Skeletal muscle tissue (tissue), 4 donors: ENCODE data around the gene DNAJC4. TPM values are rescaled to one million over a fixed set of nuclear protein-coding genes. Genes with fewer than 3 reads are reported as not detected.

ENCODE experiments used
- H3K27ac ChIP-seq: one replicate; pipeline ENCODE4 v1.7.0; 2013; ENCODE audit warnings: mild to moderate bottlenecking, low read depth, low read length, inconsistent platforms
- H3K27me3 ChIP-seq, 3 donors: one replicate each; pipeline ENCODE4 v1.7.0; 2013; ENCODE audit warnings: low read length in 3 of 3; ENCODE audit not compliant: control insufficient read depth in 3 of 3, insufficient read depth in 3 of 3
- H3K36me3 ChIP-seq, 3 donors: one replicate each; pipeline ENCODE4 v1.7.0; 2013; ENCODE audit warnings: low read length in 3 of 3; ENCODE audit not compliant: control insufficient read depth in 3 of 3, insufficient read depth in 3 of 3
- H3K4me1 ChIP-seq, 3 donors: one replicate each; pipeline ENCODE4 v1.7.0; 2013; ENCODE audit warnings: low read length in 3 of 3, mild to moderate bottlenecking in 3 of 3; ENCODE audit not compliant: control insufficient read depth in 3 of 3, insufficient read depth in 3 of 3
- H3K4me3 ChIP-seq, 3 donors: one replicate each; pipeline ENCODE4 v1.7.0; 2013; ENCODE audit warnings: low read length in 3 of 3
- H3K9ac ChIP-seq, 3 donors: one replicate each; pipeline ENCODE4 v1.7.0; 2013; ENCODE audit warnings: low read length in 3 of 3, mild to moderate bottlenecking in 3 of 3, moderate library complexity in 2 of 3, low read depth in 1 of 3
- H3K9me3 ChIP-seq, 3 donors: one replicate each; pipeline ENCODE4 v1.7.0; 2013; ENCODE audit warnings: low read length in 3 of 3; ENCODE audit not compliant: control insufficient read depth in 3 of 3
- total RNA-seq: library from RNA; depleted of rRNA; stranded (reverse); fragments of >200 nt; gene quantifications from one replicate; pipeline ENCODE4 v1.2.3, GENCODE V29; 2014
- donor health status: Osteomylitis.

The DNAJC4 gene
- total RNA-seq, 1 donor from 2014 or later: 18.8 TPM

DNA sequence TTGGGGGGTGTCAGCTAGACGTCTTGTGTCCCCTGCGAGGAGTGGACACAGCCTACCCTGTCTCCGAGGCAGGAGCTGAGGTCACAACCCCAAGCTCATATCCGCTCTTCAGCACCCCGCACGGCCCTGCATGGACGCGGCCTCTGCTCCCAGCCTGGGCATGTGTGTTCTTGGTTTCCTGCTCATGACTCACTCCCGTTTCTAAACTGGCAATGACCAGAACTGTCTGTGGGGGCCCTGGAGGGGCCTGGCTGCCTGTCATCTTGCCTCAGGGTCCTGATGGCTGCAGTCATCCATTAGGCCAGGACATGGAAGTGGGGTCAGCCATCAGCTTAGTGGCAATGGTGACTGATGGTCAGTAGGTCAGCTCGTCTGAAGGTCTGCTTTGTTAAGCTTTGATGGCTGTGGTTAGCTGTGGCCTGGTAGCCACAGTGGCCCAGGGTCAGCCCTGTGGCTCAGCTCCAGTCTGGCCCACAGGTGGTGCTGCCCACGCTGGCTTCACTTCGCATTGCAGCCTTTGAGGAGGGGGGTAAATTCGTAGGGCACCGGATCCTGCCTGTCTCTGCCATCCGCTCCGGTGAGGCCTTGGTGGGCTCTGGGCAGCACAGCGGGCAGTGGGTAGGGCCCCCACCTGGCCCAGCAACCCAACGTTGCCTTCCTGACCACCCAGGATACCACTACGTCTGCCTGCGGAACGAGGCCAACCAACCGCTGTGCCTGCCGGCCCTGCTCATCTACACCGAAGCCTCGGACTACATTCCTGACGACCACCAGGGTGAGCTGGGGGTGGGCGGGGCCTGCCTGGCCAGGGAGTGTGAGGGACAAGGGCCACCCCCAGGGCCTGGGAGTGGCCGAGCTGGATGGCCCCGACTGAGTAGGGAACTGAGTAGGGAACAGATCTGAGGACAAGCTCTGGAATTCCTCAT, 32.9 kb downstream of the DNAJC4 start:
- H3K9me3 ChIP-seq: no peaks in the 10 kb centered on the region
- no peak overlapping the region for H3K4me3 ChIP-seq
- H3K36me3 ChIP-seq: peaks cover 38 to 53% (median 46%) of the 10 kb centered on the region in 3 donors
- H3K27me3 ChIP-seq: no peaks in the 10 kb centered on the region
- H3K27ac ChIP-seq: no peak overlapping the region
- H3K9ac ChIP-seq: no peak overlapping the region
- peaks cover 7 to 14% (median 8%) of the 10 kb centered on the region in 3 donors for H3K4me1 ChIP-seq

DNA sequence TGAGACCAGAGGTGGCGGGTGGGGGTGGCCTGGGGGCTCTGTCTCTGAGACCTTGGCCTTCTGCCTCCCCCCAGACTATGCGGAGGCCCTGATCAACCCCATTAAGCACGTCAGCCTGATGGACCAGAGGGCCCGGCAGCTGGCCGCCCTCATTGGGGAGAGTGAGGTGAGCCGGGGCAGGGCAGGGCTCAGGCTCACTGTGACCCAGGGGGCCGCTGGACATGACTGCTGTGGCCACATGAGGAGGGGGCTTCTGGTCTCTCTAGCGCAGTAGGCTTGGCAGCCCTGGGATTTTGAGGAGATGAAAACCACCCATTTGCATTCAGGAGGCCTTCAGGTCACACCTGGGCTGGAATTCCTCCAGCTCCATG, 33.6 kb downstream of the DNAJC4 start:
- H3K27ac ChIP-seq: no peak overlapping the region
- H3K9me3 ChIP-seq: no peaks in the 10 kb centered on the region
- peaks cover 33 to 47% (median 40%) of the 10 kb centered on the region in 3 donors for H3K36me3 ChIP-seq
- no peaks in the 10 kb centered on the region for H3K27me3 ChIP-seq
- no peak overlapping the region for H3K9ac ChIP-seq
- H3K4me3 ChIP-seq: no peak overlapping the region
- peaks cover 13 to 20% (median 14%) of the 10 kb centered on the region in 3 donors for H3K4me1 ChIP-seq

DNA sequence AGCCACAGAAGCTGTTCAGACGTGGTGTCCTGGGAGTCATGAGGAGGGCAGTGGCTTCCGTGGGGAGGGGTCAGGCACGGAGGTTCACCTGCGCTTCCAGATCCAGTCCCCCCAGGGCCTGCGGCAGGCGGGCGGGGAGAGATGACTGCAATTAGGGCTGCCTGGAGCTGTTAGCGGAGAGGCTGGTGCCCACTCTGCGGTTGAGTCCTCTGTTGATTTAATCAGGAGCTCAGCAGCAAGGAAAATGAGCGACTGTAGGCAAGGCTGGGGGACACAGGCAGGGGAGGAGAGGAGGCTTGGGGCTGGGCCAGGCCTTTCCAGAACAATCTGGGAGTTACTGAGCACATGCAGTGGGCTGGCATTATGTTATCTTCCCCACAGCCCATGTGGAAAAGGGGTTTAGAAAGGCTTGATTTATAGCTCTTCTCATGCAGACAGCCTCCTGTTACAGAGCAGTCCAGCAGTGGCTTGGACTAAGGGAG, 34.1 kb downstream of the DNAJC4 start:
- Histone ChIP-seq H3K9me3 (no peaks in the 10 kb centered on the region), H3K4me1 (peaks cover 16 to 23% (median 17%) of the 10 kb centered on the region in 3 donors), H3K27me3 (no peaks in the 10 kb centered on the region), H3K4me3 (no peak overlapping the region), H3K27ac (no peak overlapping the region), H3K9ac (no peak overlapping the region), H3K36me3 (peaks cover 30 to 45% (median 36%) of the 10 kb centered on the region in 3 donors)

DNA sequence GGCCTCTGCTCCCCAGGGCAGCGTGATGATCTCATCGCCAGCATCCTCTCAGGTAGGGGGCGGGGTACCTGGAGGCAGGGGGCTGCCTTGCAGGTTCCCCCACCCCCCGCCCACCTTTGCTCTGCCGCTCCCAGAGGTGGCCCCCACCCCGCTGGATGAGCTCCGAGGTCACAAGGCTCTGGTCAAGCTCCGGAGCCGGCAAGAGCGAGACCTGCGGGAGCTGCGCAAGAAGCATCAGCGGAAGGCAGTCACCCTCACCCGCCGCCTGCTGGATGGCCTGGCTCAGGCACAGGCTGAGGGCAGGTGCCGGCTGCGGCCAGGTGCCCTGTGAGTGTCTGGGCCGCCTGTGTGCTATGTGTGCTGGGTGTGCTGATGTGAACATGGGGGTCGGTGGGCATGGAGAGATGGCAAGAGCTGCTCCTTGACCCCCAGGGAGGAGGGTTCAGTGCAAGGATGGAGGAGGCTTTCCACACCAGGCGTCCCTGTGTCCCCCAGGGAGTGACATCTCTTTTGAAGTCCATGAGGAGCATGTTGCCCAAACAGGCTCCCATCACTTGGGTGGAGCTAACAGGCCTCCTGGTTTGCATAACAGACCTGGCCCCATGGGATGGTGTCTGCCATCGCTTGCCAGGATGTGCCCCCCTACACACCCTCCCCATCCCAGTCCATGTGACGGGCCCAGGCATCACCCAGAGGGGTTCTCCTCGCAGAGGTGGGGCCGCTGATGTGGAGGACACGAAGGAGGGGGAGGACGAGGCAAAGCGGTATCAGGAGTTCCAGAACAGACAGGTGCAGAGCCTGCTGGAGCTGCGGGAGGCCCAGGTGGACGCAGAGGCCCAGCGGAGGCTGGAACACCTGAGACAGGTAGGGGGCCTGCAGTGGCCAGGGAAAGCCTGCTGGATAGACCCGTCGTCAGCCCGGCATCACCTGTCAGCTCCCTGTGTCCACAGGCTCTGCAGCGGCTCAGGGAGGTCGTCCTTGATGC, 35.1 kb downstream of the DNAJC4 start:
- Histone ChIP-seq H3K27me3 (no peaks in the 10 kb centered on the region), H3K27ac (no peak overlapping the region), H3K36me3 (peaks cover 22 to 36% (median 32%) of the 10 kb centered on the region in 3 donors), H3K4me3 (no peak overlapping the region), H3K9ac (no peak overlapping the region), H3K9me3 (no peaks in the 10 kb centered on the region), H3K4me1 (peaks cover 16 to 26% (median 19%) of the 10 kb centered on the region in 3 donors)

DNA sequence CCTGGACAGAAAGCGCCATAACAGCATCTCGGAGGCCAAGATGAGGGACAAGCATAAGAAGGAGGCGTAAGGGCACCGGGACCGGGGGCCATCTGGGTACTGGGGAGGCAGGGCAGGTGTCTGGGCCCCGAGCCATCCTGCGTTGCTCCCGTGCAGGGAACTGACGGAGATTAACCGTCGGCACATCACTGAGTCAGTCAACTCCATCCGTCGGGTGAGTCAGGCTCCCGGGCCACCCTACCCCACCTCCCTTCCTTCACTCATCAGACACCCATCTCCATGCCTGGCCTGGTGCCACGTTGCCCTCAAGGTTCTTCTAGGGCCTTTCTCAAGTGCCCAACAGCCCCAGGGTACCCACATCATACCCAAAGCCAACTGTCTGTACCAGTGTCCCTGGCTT, 36.0 kb downstream of the DNAJC4 start:
- H3K27ac ChIP-seq: no peak overlapping the region
- H3K36me3 ChIP-seq: peaks cover 19 to 34% (median 30%) of the 10 kb centered on the region in 3 donors
- H3K9ac ChIP-seq: no peak overlapping the region
- H3K9me3 ChIP-seq: no peaks in the 10 kb centered on the region
- no peak overlapping the region for H3K4me3 ChIP-seq
- no peaks in the 10 kb centered on the region for H3K27me3 ChIP-seq
- peaks cover 16 to 26% (median 21%) of the 10 kb centered on the region in 3 donors for H3K4me1 ChIP-seq

DNA sequence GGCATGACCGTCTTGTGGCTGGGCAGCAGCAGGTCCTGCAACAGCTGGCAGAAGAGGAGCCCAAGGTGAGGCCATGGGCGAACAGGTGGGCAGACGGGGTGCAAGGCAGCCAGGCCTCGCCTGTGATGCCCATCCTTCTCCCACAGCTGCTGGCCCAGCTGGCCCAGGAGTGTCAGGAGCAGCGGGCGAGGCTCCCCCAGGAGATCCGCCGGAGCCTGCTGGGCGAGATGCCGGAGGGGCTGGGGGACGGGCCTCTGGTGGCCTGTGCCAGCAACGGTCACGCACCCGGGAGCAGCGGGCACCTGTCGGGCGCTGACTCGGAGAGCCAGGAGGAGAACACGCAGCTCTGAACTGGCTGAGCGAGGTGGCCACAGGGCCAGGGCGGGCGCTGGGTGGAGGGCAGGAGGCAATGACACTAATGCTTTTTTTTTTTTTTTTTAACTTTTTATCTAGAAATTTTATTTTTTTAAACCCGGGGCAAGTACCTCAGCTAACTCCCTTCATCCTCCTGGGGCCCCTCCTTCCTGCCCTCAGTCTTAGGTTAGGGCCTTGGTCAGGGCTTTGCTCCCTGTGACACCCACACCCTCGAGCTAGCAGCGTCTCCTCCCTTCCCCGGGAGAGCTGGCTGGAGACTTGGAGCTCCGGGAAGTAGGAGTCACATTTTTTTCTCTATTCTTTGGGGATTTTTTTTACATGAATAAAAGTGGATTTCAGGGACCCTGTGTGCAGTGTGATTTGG, 37.0 kb downstream of the DNAJC4 start:
- Histone ChIP-seq H3K36me3 (peaks cover 19 to 28% (median 27%) of the 10 kb centered on the region in 3 donors), H3K4me3 (no peak overlapping the region), H3K27ac (peak overlapping the region; percentile 96), H3K27me3 (no peaks in the 10 kb centered on the region), H3K9me3 (no peaks in the 10 kb centered on the region), H3K9ac (peak overlapping the region; percentile 33 to 91 (median 38)), H3K4me1 (peaks cover 23 to 32% (median 31%) of the 10 kb centered on the region in 3 donors)

DNA sequence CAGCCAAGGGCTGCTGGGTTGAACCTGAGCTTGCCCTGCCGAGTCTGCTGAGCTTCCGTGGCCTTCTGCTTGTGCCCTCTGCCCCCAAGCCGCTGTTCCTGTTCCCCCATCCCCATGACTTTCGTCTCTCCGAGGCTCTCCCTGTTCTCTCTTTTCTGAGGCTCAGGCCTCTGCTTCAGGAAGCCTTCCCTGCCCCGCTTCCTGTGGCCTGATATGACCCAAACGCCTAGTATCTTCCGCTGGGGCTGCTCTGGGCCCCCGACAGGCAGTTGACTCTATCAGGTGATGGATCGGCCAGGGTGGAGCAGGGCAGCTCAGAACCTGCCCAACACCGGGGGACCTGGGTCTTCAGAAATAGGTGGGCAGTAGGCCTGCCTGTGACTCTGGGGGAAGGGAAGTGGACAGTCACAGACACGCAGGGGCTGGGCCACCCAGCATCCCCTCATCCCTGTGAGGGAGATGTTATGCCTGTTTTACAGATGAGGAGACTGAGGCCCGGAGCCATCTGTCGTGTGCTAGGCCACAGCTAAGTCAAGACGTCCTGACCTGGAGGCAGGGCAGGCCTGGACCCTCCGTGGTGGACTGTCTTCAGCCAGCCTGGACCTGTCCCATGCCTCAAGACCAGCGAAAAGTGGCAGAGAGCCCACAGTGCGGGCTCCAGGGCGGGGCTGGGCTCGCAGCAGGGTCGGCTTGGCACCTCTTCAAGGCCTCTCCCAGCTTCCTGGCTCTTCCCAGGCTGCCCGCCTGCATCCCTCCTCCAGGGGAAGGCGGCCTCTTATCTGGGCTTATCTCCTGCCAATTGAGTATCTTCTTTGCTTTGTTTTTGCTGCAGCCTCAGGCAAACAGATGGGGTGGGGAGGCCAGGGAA, 37.9 kb downstream of the DNAJC4 start:
- peak overlapping the region; percentile 78 to 84 (median 80) for H3K4me3 ChIP-seq
- H3K4me1 ChIP-seq: peaks cover 24 to 34% (median 32%) of the 10 kb centered on the region in 3 donors
- H3K27me3 ChIP-seq: no peaks in the 10 kb centered on the region
- H3K9me3 ChIP-seq: no peaks in the 10 kb centered on the region
- H3K27ac ChIP-seq: peak overlapping the region; percentile 96
- peak overlapping the region; percentile 87 to 91 (median 90) for H3K9ac ChIP-seq
- peaks cover 13 to 23% (median 19%) of the 10 kb centered on the region in 3 donors for H3K36me3 ChIP-seq

DNA sequence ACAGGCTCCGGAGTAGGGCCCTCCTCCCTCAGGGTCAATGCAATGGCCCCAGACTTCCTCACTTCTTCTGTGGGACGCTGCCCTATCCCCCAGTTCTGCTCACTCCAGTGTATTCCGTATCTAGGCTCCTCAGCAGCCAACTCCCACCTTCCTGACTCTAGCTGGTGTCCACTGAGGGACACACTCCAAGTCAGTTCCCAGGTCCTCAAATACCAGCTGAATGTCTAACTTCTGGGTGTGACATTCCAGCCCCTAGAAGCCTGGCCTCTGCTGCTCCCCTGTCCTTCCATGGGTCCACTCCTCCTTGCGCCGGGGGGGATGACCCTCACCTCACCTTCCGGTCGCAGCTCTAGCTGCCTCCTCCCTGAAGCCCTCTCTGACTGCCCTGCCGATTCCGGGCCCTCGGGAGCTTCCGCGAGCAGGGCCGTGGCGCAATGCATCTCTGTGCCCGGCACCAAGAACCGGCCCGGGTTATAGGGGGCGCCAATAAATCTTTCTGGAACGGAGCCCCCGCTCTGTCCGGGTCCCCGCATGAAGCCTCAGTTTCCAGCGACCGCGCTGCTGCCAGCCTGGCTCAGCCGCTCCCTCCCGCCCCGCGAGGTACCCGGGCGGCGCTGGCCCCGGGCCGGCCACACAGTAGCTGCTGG, 38.7 kb downstream of the DNAJC4 start:
- no peaks in the 10 kb centered on the region for H3K27me3 ChIP-seq

More for the DNA sequence above, 38.7 kb downstream of the DNAJC4 start:
- Histone ChIP-seq H3K9ac (peak overlapping the region; percentile 87 to 91 (median 90)), H3K27ac (peak overlapping the region; percentile 96), H3K4me1 (peaks cover 24 to 34% (median 32%) of the 10 kb centered on the region in 3 donors), H3K4me3 (peak overlapping the region; percentile 78 to 84 (median 80)), H3K9me3 (no peaks in the 10 kb centered on the region), H3K36me3 (peaks cover 9 to 19% (median 16%) of the 10 kb centered on the region in 3 donors)
